ENCODE measurements around the gene PVALEF. TPM values are rescaled to one million over a fixed set of nuclear protein-coding genes. Genes with fewer than 3 reads are reported as not detected.

Gene PVALEF
- total RNA-seq, 2 experiments from 2014 or later: not detected

GRCh38 chr17:81161536-81161935, 3.8 kb upstream of the PVALEF start:
- H3K27ac Mint-ChIP-seq: no peak overlapping the region
- DNase-seq: no peak
- peaks cover 17% of the 10 kb centered on the region for H3K27me3 Mint-ChIP-seq
- no peaks in the 10 kb centered on the region for H3K4me1 Mint-ChIP-seq
- H3K4me3 Mint-ChIP-seq: no peak overlapping the region
- no peaks in the 10 kb centered on the region for H3K36me3 Mint-ChIP-seq
- no peaks in the 10 kb centered on the region for H3K9me3 Mint-ChIP-seq

- no peak for DNase-seq
- no peak overlapping the region for H3K4me3 Mint-ChIP-seq
- H3K9me3 Mint-ChIP-seq: no peaks in the 10 kb centered on the region
- H3K27ac Mint-ChIP-seq: no peak overlapping the region
- no peaks in the 10 kb centered on the region for H3K4me1 Mint-ChIP-seq
- H3K36me3 Mint-ChIP-seq: no peaks in the 10 kb centered on the region
- peaks cover 20% of the 10 kb centered on the region for H3K27me3 Mint-ChIP-seq
These were observed 3.3 kb upstream of the PVALEF start for GRCh38 chr17:81161972-81162371.

- Mint-ChIP-seq H3K9me3 (no peaks in the 10 kb centered on the region), H3K27ac (no peak overlapping the region), H3K4me1 (no peaks in the 10 kb centered on the region), H3K27me3 (peaks cover 25% of the 10 kb centered on the region), H3K36me3 (no peaks in the 10 kb centered on the region), H3K4me3 (no peak overlapping the region)
- DNase-seq: no peak
These were observed 2.8 kb upstream of the PVALEF start for GRCh38 chr17:81162491-81162890.

GRCh38 chr17:81163051-81163695, 2.1 kb upstream of the PVALEF start:
- Mint-ChIP-seq H3K4me1 (no peaks in the 10 kb centered on the region), H3K9me3 (no peaks in the 10 kb centered on the region), H3K27ac (no peak overlapping the region), H3K27me3 (peaks cover 26% of the 10 kb centered on the region), H3K36me3 (no peaks in the 10 kb centered on the region), H3K4me3 (no peak overlapping the region)
- no peak for DNase-seq

DNA sequence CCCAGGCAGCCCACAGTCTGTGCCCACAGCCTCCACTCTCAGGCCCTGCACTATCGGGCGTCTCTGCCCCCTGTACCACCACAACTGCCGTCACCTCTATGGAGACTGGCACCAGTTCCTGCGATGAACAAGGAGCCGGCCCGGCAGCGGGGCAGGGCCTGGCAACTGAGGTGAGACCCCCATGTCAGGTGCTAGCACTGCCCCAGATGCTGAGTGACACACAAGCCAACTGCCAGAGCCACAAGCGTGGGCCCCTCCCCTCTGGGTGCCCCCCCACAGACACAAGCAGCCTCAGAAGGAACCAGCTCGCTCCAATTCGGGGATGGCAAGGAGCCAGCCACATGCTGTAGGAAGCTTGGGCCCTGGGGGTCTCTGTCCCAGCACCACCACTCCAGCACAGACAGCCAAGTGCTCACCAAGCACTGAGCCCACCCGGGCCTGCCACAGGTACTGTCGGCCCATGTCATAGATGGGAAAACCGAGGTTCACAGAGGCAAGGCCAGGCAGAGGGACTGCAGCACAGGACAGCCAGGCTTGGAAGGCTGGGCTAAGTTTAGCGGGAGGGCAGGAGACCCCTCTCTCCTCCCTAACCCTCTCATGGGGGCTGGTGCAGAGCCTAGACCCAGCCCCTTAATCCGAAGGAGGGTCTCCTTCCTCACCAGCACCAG, 1.5 kb upstream of the PVALEF start:
- peaks cover 28% of the 10 kb centered on the region for H3K27me3 Mint-ChIP-seq
- DNase-seq: no peak
- H3K4me3 Mint-ChIP-seq: no peak overlapping the region
- H3K9me3 Mint-ChIP-seq: no peaks in the 10 kb centered on the region
- no peak overlapping the region for H3K27ac Mint-ChIP-seq
- H3K36me3 Mint-ChIP-seq: no peaks in the 10 kb centered on the region
- H3K4me1 Mint-ChIP-seq: no peaks in the 10 kb centered on the region

DNA sequence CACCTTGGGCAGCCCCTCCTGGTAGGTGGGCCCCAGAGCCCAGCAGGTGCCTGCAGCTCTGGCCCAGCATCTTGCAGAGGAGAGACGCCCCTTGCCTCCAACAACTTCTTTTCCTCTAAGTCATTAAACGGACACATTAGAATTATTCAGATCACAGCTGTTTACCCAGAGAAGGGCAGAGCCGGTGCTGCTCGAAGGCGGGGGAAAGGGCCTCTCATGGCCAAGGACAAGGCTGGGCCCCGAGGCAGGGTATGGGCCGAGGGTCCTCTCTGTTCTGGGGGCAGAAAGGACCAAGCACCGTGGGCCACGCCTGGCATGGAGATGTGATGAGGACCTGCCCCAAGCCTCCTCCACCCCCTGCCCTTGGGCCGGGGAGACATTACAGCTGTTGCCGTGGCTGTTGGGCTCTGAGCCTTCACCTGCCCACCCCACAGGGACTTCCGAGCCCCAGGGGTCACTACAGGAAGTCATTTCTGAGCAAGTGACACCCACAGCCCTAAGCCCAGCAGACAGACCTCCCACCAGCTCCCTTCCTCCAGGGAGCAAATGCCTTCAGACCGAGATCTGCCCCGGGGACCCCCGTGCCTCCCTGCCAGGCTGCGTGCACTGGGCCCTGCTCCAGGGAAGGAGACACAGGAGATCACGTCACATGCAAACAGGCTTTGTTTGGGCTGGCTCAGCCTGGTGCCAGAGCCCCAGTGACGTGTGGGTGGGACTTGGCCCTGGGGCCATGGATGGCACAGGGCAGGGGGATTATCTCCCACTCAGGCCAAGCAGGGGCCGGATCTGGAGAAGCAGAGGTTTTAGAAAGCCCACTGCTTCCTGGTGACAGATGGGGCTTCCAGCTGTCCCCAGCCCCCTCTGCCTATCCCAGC, 699 bp upstream of the PVALEF start:
- no peaks in the 10 kb centered on the region for H3K9me3 Mint-ChIP-seq
- peaks cover 28% of the 10 kb centered on the region for H3K27me3 Mint-ChIP-seq
- H3K4me1 Mint-ChIP-seq: no peaks in the 10 kb centered on the region
- DNase-seq: no peak
- no peaks in the 10 kb centered on the region for H3K36me3 Mint-ChIP-seq
- H3K4me3 Mint-ChIP-seq: no peak overlapping the region
- no peak overlapping the region for H3K27ac Mint-ChIP-seq

- Mint-ChIP-seq H3K27ac (no peak within 1 kb of the TSS), H3K4me1 (no peaks in the 10 kb centered on the region)
These were observed 756 bp downstream of the PVALEF start, which contains the start of gene AATK for GRCh38 chr17:81166033-81166492. TSS of gene AATK (minus strand) at chr17:81166221. CDS start at chr17:81165992, 229 bp downstream.

DNA sequence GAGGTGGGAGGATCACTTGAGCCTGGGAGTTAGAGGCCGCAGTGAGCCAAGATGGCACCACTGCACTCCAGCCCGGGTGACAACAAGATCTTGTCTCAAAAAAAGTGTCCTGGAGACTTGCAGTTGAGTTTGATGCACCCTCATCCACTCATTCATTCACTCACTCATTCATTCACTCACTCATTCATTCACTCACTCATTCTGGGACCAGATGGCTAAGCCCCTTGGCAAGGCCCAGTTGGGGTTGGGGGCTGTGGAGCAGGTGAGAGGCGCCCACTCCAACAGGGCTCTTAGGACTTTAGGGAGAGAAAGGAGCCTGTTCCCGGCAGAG, 1.9 kb downstream of the PVALEF start:
- DNase-seq: no peak
- no peak overlapping the region for H3K27ac Mint-ChIP-seq
- no peaks in the 10 kb centered on the region for H3K36me3 Mint-ChIP-seq
- H3K9me3 Mint-ChIP-seq: no peaks in the 10 kb centered on the region
- H3K4me3 Mint-ChIP-seq: no peak overlapping the region
- peaks cover 19% of the 10 kb centered on the region for H3K27me3 Mint-ChIP-seq
- no peaks in the 10 kb centered on the region for H3K4me1 Mint-ChIP-seq

More at GRCh38 chr17:81166033-81166492, 756 bp downstream of the PVALEF start, which contains the start of gene AATK:
- Mint-ChIP-seq H3K36me3 (no peaks in the 10 kb centered on the region), H3K27me3 (peaks cover 25% of the 10 kb centered on the region), H3K9me3 (no peaks in the 10 kb centered on the region), H3K4me3 (peak within 1 kb of the TSS; percentile 34)
- DNase-seq: no peak

DNA sequence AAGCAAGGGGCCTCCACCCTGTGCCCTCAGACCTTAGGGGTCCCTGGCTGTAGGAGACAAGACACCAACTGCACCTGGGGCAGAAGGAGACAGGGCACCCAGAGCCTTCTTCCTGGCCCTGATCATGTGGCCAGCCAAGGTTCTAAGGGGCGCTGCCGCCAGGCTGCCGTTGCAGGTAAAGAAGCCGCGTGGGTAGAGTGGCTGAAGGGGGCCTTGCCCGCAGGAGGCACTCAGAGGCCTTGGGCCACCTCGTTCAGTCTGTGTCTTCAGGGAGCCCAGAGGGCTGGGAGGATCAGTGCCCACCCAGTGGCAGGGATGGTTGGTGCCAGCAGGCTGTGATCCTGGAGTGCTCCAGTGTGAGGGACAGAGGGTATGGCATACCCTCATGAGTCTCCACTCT, 2.3 kb downstream of the PVALEF start:
- Mint-ChIP-seq H3K27ac (no peak overlapping the region), H3K4me1 (no peaks in the 10 kb centered on the region), H3K36me3 (no peaks in the 10 kb centered on the region), H3K9me3 (no peaks in the 10 kb centered on the region), H3K27me3 (peaks cover 19% of the 10 kb centered on the region), H3K4me3 (no peak overlapping the region)
- no peak for DNase-seq

DNA sequence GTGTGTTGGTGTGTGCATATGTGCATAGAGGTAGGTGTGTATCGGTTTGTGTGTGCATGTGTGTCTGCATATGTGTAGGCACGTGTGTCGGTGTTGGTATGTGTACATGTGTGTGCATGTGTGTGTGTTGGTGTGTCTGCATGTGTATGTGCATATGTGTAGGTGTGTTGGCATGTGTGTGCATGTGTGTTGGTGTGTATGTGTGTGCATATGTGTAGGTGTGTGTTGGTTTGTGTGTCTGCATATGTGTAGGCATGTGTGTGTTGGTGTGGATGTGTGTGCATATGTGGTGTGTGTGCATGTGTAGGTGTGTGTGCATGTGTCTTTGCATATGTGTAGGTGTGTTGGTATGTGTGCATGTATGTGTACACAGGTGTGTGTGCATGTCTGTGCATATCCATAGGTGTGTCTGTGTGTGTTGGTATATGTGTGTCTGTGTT, 4.6 kb downstream of the PVALEF start:
- no peaks in the 10 kb centered on the region for H3K36me3 Mint-ChIP-seq
- H3K27ac Mint-ChIP-seq: no peak overlapping the region
- peaks cover 11% of the 10 kb centered on the region for H3K27me3 Mint-ChIP-seq
- H3K4me1 Mint-ChIP-seq: no peaks in the 10 kb centered on the region
- H3K9me3 Mint-ChIP-seq: no peaks in the 10 kb centered on the region
- no peak for DNase-seq
- H3K4me3 Mint-ChIP-seq: no peak overlapping the region

DNA sequence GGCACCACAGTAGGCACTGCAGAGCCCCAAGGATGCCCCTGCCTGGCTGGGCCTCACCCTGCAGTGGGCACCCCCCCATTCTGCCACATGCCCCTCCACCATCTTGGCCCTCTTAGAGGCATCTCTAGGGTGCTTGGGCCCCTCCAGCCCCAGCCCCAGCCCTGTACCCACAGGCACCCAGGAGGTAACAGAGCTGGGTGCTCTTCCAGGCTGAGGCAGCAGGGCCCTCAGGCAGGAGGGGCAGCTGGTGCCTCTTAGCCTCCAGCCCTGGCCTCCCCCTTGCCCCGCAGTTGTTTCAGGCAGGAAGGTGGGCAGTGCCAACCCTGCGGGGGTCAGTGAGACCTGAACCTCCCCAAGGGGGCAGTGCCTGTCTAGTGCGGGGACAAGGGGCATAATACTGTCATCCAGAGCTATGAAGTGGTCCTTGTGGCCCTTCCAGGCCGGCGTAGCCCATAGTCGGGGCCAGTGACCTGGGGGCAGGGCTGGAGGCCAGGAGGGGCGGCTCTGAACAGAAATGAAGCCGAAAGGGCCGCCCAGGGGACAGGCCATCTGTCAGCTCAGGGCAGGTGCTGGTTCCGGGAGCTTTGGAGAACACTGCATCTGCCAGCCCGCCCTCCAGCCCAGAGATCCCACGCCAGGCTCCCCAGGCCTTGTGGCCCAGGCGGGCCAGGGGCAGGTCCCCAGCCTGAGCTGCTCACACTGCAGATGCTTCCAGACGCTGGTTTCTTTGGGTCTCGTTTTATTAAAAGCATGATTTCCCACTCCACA, 5.6 kb downstream of the PVALEF start:
- no peaks in the 10 kb centered on the region for H3K36me3 Mint-ChIP-seq
- no peak for DNase-seq
- H3K4me1 Mint-ChIP-seq: no peaks in the 10 kb centered on the region
- peaks cover 3% of the 10 kb centered on the region for H3K9me3 Mint-ChIP-seq
- no peak overlapping the region for H3K4me3 Mint-ChIP-seq
- H3K27me3 Mint-ChIP-seq: peaks cover 11% of the 10 kb centered on the region
- H3K27ac Mint-ChIP-seq: no peak overlapping the region

DNA sequence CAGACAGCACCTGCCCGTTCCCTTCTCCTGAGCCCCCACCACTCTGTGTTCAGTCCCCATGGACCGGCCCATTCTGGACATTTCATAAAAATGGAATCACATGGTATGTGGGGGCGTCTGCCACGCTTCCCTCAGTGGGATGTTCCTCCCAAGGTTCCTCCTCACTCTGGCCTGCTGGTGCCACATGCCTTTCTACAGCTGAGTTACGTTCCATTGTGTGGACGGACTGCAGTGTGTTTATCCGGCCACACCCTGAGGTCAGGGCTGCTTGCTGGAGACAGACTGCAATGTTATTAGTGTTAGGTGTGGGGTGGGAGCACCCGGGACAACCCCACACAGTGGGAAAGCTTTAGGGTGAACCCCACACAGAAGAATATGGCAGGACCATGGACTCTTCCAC, 6.6 kb downstream of the PVALEF start:
- H3K4me3 Mint-ChIP-seq: no peak overlapping the region
- no peaks in the 10 kb centered on the region for H3K36me3 Mint-ChIP-seq
- H3K27ac Mint-ChIP-seq: no peak overlapping the region
- peaks cover 8% of the 10 kb centered on the region for H3K27me3 Mint-ChIP-seq
- no peak for DNase-seq
- no peaks in the 10 kb centered on the region for H3K4me1 Mint-ChIP-seq
- peaks cover 3% of the 10 kb centered on the region for H3K9me3 Mint-ChIP-seq

- H3K27me3 Mint-ChIP-seq: peaks cover 1% of the 10 kb centered on the region
- H3K4me3 Mint-ChIP-seq: no peak overlapping the region
- H3K36me3 Mint-ChIP-seq: no peaks in the 10 kb centered on the region
- no peak for DNase-seq
- H3K4me1 Mint-ChIP-seq: no peaks in the 10 kb centered on the region
- H3K9me3 Mint-ChIP-seq: peaks cover 3% of the 10 kb centered on the region
- H3K27ac Mint-ChIP-seq: no peak overlapping the region
These were observed 7.9 kb downstream of the PVALEF start for GRCh38 chr17:81173052-81173761.

GRCh38 chr17:81173762-81174155, 8.5 kb downstream of the PVALEF start:
- Mint-ChIP-seq H3K27me3 (no peaks in the 10 kb centered on the region), H3K27ac (no peak overlapping the region), H3K9me3 (peaks cover 3% of the 10 kb centered on the region), H3K4me1 (no peaks in the 10 kb centered on the region), H3K36me3 (no peaks in the 10 kb centered on the region), H3K4me3 (no peak overlapping the region)
- no peak for DNase-seq
